ENCODE measurements around the gene DLG2.

DNA sequence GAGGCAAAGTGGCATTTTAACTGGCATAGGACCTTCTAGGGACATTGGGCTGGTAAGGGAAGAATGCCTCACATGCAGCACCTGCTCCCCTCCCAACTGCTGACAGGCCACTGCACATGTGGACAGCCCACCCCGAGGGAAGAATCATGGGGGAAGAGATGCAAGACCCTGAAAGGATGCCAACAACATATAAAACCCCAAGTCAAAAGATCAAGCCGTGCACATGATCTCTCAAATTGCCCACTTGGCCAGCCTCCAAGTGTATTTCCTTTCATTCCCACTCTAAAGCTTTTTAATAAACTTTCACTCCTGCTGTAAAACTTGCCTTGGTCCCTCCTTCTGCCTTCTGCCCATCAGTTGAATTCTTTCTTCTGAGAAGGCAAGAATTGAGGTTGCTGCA is 1393.1 kb downstream of the DLG2 start:
- TF ChIP-seq, protein P1, sequence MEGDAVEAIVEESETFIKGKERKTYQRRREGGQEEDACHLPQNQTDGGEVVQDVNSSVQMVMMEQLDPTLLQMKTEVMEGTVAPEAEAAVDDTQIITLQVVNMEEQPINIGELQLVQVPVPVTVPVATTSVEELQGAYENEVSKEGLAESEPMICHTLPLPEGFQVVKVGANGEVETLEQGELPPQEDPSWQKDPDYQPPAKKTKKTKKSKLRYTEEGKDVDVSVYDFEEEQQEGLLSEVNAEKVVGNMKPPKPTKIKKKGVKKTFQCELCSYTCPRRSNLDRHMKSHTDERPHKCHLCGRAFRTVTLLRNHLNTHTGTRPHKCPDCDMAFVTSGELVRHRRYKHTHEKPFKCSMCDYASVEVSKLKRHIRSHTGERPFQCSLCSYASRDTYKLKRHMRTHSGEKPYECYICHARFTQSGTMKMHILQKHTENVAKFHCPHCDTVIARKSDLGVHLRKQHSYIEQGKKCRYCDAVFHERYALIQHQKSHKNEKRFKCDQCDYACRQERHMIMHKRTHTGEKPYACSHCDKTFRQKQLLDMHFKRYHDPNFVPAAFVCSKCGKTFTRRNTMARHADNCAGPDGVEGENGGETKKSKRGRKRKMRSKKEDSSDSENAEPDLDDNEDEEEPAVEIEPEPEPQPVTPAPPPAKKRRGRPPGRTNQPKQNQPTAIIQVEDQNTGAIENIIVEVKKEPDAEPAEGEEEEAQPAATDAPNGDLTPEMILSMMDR (IDR thresholded peaks at IDR 0.05; ENCODE audit: insufficient read depth, low read depth, low read length): no peak
- TF ChIP-seq EZH2 (IDR thresholded peaks at IDR 0.05; ENCODE audit: insufficient read depth, low read length): no peak
